Testis (tissue), 5 donors: ENCODE measurements around the gene LTB4R. TPM values are rescaled to one million over a fixed set of nuclear protein-coding genes. Genes with fewer than 3 reads are reported as not detected.
A peak's percentile ranks its signal among the peaks of the same experiment; 100 is the strongest.

Experiments used
- DNase-seq: peaks from one replicate; pipeline ENCODE4 v3.0.0-alpha.2; 2019
- H3K27ac ChIP-seq, 2 donors: fragments of 200-600 bp; sonication (generic); one replicate each; pipeline ENCODE4 v1.5.1; 2019
- H3K27me3 ChIP-seq: fragments of 200-600 bp; sonication (generic); one replicate; pipeline ENCODE4 v1.5.1; 2019
- H3K36me3 ChIP-seq: fragments of 200-600 bp; sonication (generic); one replicate; pipeline ENCODE4 v1.5.1; 2017; ENCODE audit warnings: low read depth; ENCODE audit errors: missing control alignments
- H3K4me1 ChIP-seq: fragments of 200-600 bp; sonication (generic); one replicate; pipeline ENCODE4 v1.5.1; 2019
- H3K4me3 ChIP-seq, 2 donors: fragments of 200-600 bp; sonication (generic); one replicate each; pipeline ENCODE4 v1.5.1; 2017 to 2019
- H3K9me3 ChIP-seq: fragments of 200-600 bp; sonication (generic); one replicate; pipeline ENCODE4 v1.5.1; 2017
- CTCF ChIP-seq, 3 experiments: fragments of 450-650 bp in 2 of 3; fragments of 200-600 bp in 1 of 3; sonication (generic) in 1 of 3; IDR thresholded peaks; one replicate each; pipeline ENCODE4 v1.5.1; 2016 to 2019; ENCODE audit warnings: antibody characterized with exemption in 3 of 3, mild to moderate bottlenecking in 2 of 3, moderate library complexity in 1 of 3
- POLR2A ChIP-seq: fragments of 450-650 bp; IDR thresholded peaks from one replicate; pipeline ENCODE4 v1.6.1; 2017; ENCODE audit warnings: antibody characterized with exemption, mild to moderate bottlenecking, moderate library complexity
- WGBS, 2 donors: methylation state at CpG; one replicate each; pipeline ENCODE4 v1.1.5; 2018; 5-methylcytosine and 5-hydroxymethylcytosine counted together
- intact Hi-C: fragments of 100-400 bp; cut with DNase I; formaldehyde crosslinking; loops from one replicate; pipeline ENCODE4 v1.15.1; 2023; ENCODE audit warnings: low total_unique reads
- long read RNA-seq, 2 donors: transcript quantifications; one replicate each; lab custom pipeline, GENCODE V29; 2026
- polyA plus RNA-seq: library from polyadenylated mRNA; stranded (reverse); fragments of 350-450 nt; fragmentation: Illumina TruSeq; extraction: RNeasy Lipid Tissue Mini Kit (QIAGEN cat#74804); gene quantifications from one replicate; pipeline ENCODE4 v1.2.3, GENCODE V29; 2014; ENCODE audit warnings: low read depth, low replicate concordance; ENCODE audit not compliant: insufficient read depth
- total RNA-seq, 2 donors: library from RNA; depleted of rRNA; stranded (reverse); fragments of >200 nt; gene quantifications; one replicate each; pipeline ENCODE4 v1.2.3, GENCODE V29; 2016

Gene LTB4R
- 10 to 100 TPM; 10.3 to 10.9 TPM for total RNA-seq
- polyA plus RNA-seq, result 5.5 TPM
- long read RNA-seq, donor 1, result 0 reads
- long read RNA-seq, donor 2, partial matches to known transcripts, result 0 of 2 reads
- long read RNA-seq, donor 2, other reads (novel, unspliced or antisense), result 0 of 2 reads

- TF ChIP-seq POLR2A (no peak), CTCF (IDR thresholded peaks at IDR 0.05) (peak in 1 of 3 experiments; percentile 12)
- H3K4me3 ChIP-seq, result peak within 1 kb of the TSS; percentile 55 to 65
- intact Hi-C loops, result no loop called here
- H3K27ac ChIP-seq, result peak within 1 kb of the TSS; percentile 57 to 80
- peak; percentile 71 for DNase-seq
- 27% methylated on average over 70 of the region's 99 CpGs; no CpG with 5 or more reads in 1 of the 2 donors for WGBS, 2 donors
- no peaks in the 10 kb centered on the region for H3K9me3 ChIP-seq
- no peaks in the 10 kb centered on the region for H3K36me3 ChIP-seq
- H3K4me1 ChIP-seq, result peaks cover 15% of the 10 kb centered on the region
- H3K27me3 ChIP-seq, result no peaks in the 10 kb centered on the region
Observed at GRCh38 chr14:24310646-24311604, at the start of gene LTB4R. LTB4R (plus strand) TSS chr14:24311502; CDS start chr14:24315652, 4,150 bp downstream.

- H3K27ac ChIP-seq, result no peak overlapping the region
- no peaks in the 10 kb centered on the region for H3K27me3 ChIP-seq
- TF ChIP-seq CTCF (IDR thresholded peaks at IDR 0.05), result no peak
- no peaks in the 10 kb centered on the region for H3K9me3 ChIP-seq
- 88 to 94% methylated on average over 7 to 19 of the region's 19 CpGs for WGBS, 2 donors
- H3K36me3 ChIP-seq, result no peaks in the 10 kb centered on the region
- no peak for DNase-seq
- no peaks in the 10 kb centered on the region for H3K4me1 ChIP-seq
- no peak overlapping the region for H3K4me3 ChIP-seq
- intact Hi-C loops, result no loop called here
Observed at GRCh38 chr14:24261969-24262327, 49.4 kb upstream of the LTB4R start.

- 88 to 89% methylated on average over 13 to 14 of the region's 14 CpGs for WGBS, 2 donors
- H3K27ac ChIP-seq, result no peak within 1 kb of the TSS
Observed at GRCh38 chr14:24262821-24263733, 48.2 kb upstream of the LTB4R start, which contains the start of gene TGM1. TGM1 (minus strand) TSS chr14:24263177; CDS start chr14:24262352, 825 bp downstream.

GRCh38 chr14:24263848-24264247 is 47.5 kb upstream of the LTB4R start:
- TF ChIP-seq POLR2A (no peak), CTCF (IDR thresholded peaks at IDR 0.05) (no peak)
- Histone ChIP-seq H3K9me3 (no peaks in the 10 kb centered on the region), H3K27ac (no peak overlapping the region), H3K4me3 (no peak overlapping the region), H3K36me3 (no peaks in the 10 kb centered on the region), H3K4me1 (no peaks in the 10 kb centered on the region), H3K27me3 (no peaks in the 10 kb centered on the region)
- intact Hi-C loops, result no loop called here
- WGBS, 2 donors, result 73 to 82% methylated on average over 5 to 6 of the region's 6 CpGs
- DNase-seq, result no peak

More at GRCh38 chr14:24262821-24263733, 48.2 kb upstream of the LTB4R start, which contains the start of gene TGM1:
- no peaks in the 10 kb centered on the region for H3K9me3 ChIP-seq
- TF ChIP-seq POLR2A (no peak), CTCF (IDR thresholded peaks at IDR 0.05) (no peak)
- no peak for DNase-seq
- no peaks in the 10 kb centered on the region for H3K27me3 ChIP-seq
- no peaks in the 10 kb centered on the region for H3K4me1 ChIP-seq
- no peaks in the 10 kb centered on the region for H3K36me3 ChIP-seq
- no peak within 1 kb of the TSS for H3K4me3 ChIP-seq
- intact Hi-C loops, result no loop called here
